NOMO-1 (cell line): Measurements from ENCODE around the gene OXSM.
A peak's percentile ranks its signal among the peaks of the same experiment; 100 is the strongest.

Source experiments
- DNase-seq, 2 experiments: peaks; one replicate each; lab custom pipeline; 2025; ENCODE audit not compliant: unreplicated experiment in 2 of 2; lab: John Stamatoyannopoulos, UW

OXSM gene

DNA sequence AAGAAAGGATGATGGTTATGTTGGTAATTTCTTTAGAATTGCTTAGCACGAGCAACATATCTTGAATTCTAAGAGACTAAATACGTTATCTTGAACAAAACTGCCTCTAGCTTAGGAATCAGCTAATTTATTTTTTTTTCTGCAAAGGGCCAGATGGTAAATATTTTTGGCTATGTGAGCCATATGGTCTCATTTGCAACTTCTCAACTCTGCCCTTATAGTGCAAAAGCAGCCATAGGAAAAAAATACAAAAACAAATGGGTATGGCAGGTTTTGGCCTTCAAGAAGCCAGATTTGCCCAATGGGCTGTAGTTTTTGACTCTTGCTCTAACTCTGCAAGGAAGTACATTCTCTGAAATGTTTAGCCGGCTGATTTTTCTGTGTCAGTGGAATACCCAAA lies 11.9 kb downstream of the OXSM start:
- DNase-seq = no peak

DNA sequence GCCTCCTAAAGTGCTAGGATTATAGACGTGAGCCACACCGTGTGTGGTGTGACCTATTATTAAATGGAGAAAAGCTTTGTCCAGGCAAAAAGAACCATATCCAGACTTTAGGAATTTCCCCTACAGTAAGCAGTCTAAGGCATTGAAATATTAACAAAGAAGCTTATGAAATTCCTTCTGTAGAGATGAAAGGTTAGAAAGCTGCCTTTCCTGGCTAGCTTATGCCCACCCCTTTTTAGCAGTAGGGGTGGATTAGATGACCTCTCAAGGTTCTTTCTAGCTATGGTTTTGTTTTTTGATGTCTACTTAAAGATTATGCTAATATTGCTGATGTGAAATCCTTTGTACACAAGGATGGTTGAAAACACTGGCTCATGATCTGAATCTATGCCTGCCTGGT lies 13.9 kb downstream of the OXSM start:
- no peak for DNase-seq

DNA sequence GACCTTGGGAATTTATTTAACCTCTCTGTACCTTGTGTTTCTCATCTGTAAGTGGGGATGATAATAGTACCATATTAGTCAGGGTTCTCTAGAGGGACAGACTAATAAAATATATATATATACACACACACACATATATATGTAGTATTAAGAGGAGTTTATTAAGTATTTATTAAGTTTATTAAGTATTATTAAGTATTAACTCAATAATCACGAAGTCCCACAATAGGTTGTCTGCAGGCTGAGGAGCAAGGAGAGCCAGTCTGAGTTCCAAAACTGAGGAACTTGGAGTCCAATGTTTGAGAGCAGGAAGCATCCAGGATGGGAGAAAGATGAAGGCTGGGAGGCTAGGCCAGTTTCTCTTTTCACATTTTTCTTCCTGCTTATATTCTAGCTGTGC lies 14.8 kb downstream of the OXSM start:
- no peak for DNase-seq

DNA sequence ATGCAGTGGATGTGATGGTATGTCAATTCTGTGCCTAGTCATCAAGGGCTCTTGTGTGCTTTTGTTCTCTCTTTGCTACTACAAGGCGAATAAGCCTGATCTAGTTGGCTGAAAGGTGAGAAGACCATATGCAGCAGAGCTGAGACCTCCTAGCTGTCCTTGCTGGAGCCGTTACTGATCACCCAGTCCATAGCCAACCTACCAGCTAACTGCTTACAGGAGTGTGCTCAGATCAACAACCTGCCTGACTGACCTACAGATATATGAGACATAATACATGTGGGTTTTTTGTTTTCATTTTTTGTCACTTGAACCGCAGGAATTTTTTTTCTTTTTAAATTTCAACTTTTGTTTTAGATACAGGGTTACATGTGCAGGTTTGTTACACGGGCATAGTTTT lies 22.8 kb downstream of the OXSM start:
- no peak for DNase-seq

DNA sequence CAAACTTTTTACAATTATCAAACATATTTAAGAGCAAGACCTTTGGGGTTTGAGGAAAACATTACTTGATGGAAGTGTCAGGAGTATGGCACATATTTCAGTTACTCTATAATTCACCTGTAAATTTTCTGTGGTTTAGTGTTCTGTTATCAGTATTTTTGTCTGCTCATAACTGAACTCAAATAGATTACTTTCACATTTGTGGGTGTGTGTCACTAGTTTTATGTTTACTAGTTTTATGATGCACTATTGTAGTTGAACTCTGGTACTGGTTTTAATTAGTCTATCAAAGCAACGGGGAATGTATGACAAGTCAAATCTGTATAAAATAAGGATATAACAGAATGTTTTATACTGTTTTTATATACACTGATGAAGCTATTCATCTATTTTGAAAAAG lies 27.2 kb downstream of the OXSM start:
- DNase-seq = no peak

DNA sequence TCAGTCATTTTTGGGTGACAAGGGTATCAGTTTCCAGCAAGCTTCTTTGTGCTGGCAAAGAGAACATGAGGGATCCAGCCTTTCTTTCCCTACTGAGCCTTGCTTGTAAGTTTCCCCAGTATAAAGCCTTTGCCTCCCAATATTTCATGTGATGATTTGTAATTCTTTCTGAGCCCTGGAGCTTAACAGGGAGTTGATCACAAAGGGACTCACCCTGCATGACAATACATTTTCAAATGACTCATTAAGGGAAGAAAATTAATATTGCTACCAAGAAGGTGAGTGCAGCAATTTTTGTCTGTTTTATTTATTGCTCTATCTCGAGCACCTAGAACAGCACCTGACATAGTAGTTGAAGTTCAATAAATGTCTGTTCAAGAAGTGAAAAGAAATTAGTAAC lies 27.7 kb downstream of the OXSM start:
- no peak for DNase-seq

DNA sequence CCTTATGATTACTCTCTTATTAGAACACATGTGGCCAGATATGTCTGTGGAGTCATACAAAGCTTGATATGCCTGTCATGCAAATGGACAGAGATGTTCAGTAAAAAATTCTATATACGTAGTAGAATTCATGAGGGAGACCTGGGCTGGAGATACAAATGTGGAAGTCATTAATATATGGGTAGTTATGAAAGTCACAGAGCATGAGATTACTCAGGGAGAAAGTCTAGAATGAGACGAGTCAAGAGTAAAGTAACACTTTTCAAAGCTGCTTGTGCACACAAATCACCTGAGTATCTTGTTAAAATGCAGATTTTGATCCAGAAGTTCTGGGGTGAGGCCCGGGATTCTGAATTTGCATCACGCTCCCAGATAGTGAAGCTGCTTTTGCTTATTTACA lies 28.4 kb downstream of the OXSM start:
- DNase-seq = no peak

DNA sequence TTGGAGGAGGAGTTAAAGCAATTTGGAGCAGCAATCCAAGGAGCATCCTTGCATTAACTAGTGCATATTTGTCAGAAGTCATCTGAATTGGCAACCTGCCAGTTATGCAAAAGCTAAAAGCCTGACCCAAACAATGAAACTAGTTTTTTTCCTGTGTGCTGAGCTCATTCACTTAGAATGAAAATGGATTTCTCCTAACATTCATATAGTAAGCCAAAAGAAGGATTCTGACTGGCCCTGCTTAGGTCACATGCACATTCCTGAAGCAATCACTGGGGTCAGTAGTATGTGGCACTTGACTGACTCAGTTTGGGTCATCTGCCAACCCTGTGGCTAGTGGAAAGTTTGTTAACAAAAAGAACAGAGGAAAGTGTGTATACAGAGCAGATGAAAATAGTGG lies 30.5 kb downstream of the OXSM start:
- no peak for DNase-seq

DNA sequence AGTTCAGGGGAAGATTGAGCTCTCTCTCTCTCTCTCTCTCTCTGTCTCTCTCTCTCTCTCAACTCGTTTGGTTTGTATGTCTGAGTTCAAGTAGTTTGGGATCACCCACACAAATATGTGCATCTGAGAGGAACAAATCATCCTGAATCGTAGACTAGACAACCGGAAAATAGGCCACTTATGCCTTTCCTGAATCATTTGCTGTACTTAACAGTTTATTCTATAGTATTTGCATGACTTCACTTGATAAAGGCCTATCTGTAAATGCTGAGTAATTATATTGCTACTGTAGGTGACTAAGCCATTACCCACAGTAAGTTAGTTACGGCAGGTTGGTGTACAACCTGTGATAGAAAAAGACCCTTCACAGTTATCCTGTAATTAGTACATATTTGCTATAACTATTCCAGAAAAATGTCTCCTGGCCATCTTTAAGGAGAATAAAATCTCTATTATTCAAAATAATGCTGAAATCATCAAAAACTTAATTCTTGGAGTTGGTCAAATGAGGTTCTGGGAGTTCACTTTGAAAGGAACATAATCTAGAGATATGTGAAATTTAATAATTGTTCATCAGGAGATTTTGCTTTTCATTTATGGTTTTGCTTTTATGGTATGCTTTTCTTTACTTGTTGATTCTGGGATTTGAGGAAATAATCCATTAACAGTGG lies 31.1 kb downstream of the OXSM start:
- no peak for DNase-seq

DNA sequence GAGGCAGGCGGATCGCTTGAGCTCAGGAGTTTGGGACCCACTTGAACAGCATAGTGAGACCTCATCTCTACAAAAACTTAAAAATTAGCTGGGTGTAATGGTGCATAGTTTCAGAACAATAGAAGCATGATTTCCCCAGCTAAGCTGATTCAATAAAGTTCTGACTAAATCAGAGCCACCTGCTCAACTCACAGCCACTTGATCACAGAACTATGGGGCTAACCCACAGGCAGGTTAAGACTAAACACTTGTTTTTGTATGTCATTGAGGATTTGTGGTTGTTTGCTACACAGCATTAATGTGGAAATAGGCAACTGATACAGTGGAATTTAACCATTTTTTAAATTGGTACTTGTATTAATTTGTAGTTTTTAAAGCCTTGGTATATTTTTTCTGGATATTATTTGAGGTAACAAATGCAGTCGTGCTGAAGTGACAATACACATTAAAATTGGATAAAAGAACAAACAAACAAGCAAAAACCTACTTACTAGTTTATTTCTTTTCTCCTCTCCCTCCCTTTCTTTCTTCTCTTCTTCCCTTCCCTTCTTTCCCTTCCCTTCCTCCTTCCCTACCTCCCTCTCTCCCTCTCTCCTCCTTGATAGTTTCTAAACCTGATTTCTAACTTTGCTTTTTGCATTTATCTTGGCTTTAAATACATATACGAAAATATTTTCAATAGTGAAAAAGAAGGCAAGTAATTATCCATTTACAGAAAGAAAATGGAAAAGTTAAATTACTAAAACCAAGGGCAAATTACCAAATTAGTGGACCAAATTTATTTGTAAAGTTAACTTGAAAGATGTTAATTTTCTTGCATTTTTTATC lies 32.1 kb downstream of the OXSM start:
- no peak for DNase-seq

DNA sequence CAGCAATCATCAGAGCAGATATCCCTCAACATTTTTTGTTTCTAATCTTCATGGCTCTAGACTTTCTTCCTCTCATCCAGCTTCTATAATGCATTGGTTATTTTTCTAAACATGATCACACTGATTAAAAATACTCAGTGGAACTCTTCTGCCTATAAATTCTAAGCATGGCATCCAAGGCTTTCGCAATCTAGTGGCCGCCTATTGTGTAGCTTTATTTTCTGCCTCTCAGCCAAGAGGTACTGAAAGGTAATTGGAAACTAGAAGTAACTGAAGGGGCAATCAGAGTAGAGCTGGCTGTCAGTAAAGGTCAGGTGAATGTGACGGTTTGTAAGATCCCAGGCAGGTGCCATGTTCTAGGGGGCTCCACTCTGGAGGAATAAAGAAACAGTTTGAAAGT lies 33.4 kb downstream of the OXSM start:
- no peak for DNase-seq

DNA sequence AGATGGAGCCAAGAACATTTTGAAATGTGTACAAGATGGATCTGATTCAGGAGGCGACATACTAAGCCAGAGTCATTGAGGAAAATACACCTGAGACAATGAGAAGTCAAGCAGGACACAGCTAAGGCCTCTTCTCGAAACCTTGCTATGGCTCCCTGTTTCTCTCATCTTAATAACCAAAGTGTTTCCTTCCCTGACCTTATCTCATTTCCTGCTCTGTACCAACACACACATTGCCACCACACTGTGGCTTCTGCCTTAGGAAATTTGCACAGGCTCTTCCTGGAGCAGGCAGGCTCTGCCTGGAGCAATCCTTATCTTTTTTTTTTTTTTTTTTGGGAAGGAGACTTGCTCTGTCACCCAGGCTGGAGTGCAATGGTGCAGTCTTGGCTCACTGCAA lies 36.6 kb downstream of the OXSM start:
- DNase-seq = no peak

DNA sequence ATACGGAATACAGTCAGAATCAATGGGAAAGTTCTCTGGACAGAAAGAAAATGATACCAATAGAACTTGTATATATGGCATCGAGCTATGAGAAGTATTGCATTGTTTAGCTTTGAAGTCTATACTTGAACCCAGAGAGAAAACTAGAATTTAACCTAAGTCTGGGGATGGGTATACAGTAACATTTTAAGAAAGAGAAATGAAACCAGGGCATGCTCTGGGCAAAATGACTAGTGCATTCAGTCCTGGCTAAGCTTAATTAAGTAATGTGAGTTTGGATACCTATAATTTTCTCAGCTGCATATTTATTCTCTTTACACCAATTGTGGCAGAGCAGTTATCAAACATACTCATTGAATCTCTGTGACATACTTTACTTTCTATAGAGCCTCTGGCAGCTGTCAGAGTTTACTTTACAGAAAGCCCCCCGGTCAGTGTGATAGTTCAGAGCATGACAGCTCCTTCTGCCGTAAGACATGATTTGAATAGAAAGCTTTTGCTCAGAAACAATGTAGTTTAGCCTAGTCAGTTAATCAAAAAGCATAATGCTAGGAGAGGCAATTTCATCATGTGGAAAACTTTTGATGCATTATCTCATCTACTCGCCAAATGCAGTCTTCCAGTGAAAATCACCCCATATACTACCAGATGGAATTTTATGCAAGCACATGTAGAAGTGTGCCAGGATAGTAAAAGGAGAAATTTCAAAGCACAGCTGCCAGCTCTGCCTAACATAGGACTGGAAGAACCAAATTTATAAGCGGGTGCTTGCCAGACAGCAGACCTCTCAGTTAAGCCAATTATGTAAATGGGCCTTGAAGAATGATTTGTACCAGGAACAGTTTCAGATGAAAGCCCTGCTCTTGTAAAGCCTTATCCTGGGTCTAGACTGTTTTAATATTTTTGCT lies 40.7 kb downstream of the OXSM start:
- DNase-seq = no peak

DNA sequence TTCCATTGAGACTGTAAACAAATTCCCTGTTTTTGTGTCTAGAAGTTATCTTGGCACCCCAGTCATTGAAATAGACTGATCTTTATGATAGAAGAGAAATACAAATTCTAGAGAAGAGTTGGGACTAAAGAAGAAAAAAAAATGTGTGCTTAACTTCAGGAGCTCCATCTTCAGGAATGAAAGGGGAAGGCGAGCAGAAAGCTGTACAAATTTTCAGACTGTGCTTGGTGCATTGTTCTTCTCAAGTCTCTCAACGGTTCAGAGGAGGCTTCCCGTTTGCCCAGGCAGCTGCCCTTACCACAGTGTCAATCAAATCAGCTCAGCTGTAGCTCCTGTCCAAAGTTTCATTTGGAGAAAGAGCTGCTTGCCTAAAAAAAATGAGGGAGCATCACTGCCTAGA lies 41.7 kb downstream of the OXSM start:
- DNase-seq = peak; percentile 15 to 55

DNA sequence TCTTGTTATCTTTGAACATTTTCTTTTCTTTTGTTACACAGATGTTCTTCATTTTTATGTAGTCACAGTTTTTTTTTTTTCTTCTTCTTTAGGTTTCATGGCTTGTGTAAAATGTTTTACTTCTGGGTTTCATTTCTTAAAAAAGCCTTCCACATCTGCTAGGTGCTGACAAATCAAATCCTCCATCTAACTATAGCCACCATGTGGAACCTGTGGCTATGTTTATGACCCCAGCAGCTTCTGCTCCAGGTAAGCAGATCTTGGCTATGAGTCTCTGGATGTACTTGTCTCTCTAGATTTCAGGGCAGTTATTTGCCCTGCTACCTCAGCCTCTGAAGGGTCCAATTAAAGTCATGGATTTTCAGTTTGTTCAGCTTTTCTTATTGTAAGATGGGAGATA lies 44.5 kb downstream of the OXSM start:
- no peak for DNase-seq

DNA sequence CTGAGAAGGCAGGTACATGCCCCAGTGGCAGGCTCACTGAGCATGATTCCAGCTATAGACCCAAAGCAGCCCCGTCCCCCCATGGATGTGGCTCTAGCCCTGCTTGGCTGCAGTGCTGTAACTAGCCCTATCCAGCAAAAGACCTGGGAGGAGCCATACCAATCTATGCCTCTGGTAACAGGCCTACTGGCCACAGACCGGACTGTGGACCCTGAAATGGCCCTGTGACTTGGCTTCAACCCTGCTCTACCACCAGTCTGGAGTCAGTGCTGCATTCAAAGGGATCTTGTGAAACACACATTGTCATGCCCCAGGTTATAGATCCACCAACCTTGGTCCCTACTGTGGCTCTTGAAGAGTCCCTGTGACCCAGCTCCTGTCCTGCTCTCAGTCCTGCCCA lies 46.7 kb downstream of the OXSM start:
- no peak for DNase-seq

DNA sequence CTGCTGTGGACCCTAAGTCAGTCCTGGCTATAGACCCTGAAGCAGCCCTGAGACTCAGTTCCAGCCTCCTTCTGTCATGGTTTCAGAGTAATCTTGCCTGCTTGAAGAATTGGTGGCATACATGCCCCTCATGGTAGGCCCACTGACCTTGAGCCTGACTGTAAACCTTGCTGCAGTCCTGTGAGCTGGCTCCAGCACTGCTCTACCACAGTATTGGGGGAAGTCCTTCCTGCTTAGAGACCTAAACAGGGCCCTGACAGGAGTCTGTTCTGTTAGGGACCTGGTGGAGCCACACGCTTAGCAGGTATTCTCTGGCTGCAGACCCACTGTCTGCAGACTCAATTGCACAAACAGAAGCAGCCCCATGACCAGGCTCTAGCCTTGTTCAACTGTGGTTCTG lies 47.1 kb downstream of the OXSM start:
- DNase-seq = no peak

DNA sequence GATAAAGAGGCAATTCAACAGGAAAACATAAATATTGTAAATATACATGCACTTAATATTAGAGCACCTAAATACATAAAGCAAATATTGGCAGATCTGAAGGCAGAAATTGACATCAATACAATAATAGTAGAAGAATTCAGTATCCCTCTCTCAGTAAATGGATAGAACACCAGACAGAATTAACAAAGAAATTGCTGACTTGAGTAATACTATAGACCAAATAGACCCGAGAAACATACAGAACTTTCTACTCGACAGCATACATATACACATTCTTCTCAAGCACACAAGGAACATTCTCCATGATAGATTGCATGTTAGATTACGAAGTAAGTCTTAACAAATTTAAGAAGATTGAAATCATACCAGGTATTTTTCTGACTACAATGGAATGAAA lies 50.2 kb downstream of the OXSM start:
- DNase-seq = no peak

DNA sequence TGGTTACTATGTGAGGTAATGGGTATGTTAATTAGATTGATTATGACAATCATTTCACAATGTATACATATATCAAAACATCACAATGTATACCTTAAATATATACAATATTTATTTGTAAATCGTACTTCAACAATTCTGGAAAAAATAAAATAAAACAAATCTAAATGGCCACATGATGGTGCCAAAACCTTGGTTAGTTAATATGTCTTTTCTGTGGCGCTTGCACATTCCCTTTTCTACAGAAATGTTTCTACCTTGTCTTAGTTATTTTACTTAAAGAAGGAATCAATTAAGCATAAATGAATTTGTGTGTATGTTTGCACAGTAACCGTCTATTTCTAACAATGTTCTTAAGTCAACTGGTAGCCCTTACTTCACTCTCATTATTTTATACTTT lies 53.4 kb downstream of the OXSM start:
- DNase-seq = no peak
